NCI-H82 treated with DMSO at 0.1 percent for 48 hours (cell line): ENCODE results near the gene ZBED2.

Source experiments
- DNase-seq: peaks from one replicate; lab custom pipeline; 2025; ENCODE audit not compliant: unreplicated experiment; lab: John Stamatoyannopoulos, UW

ZBED2 gene

GRCh38 chr3:111604119-111604518, 9.0 kb upstream of the ZBED2 start:
- no peak for DNase-seq

GRCh38 chr3:111603679-111604078, 8.5 kb upstream of the ZBED2 start:
- no peak for DNase-seq

- no peak for DNase-seq
Measured at GRCh38 chr3:111601810-111602209, 6.7 kb upstream of the ZBED2 start.

GRCh38 chr3:111598552-111598951, 3.4 kb upstream of the ZBED2 start:
- DNase-seq: no peak

- no peak for DNase-seq
Measured at GRCh38 chr3:111598139-111598538, 3.0 kb upstream of the ZBED2 start.

- DNase-seq: no peak
Measured at GRCh38 chr3:111596328-111596727, 1.2 kb upstream of the ZBED2 start.

GRCh38 chr3:111594781-111595180, 365 bp downstream of the ZBED2 start:
- no peak for DNase-seq

- no peak for DNase-seq
Measured at GRCh38 chr3:111594205-111594604, 941 bp downstream of the ZBED2 start.

GRCh38 chr3:111593666-111594065, 1.5 kb downstream of the ZBED2 start:
- no peak for DNase-seq

- DNase-seq: no peak
Measured at GRCh38 chr3:111592936-111593335, 2.2 kb downstream of the ZBED2 start.

- DNase-seq: no peak
Measured at GRCh38 chr3:111592143-111592542, 3.0 kb downstream of the ZBED2 start.

- DNase-seq: no peak
Measured at GRCh38 chr3:111591555-111591954, 3.6 kb downstream of the ZBED2 start.

- DNase-seq: no peak
Measured at GRCh38 chr3:111590143-111590491, 5.0 kb downstream of the ZBED2 start.

GRCh38 chr3:111589303-111590142, 5.6 kb downstream of the ZBED2 start:
- no peak for DNase-seq

GRCh38 chr3:111588527-111588926, 6.6 kb downstream of the ZBED2 start:
- DNase-seq: no peak

- DNase-seq: no peak
Measured at GRCh38 chr3:111585217-111585616, 9.9 kb downstream of the ZBED2 start.

- no peak for DNase-seq
Measured at GRCh38 chr3:111584744-111585143, 10.4 kb downstream of the ZBED2 start.

- no peak for DNase-seq
Measured at GRCh38 chr3:111582120-111582474, 13.0 kb downstream of the ZBED2 start.

GRCh38 chr3:111581403-111582119, 13.6 kb downstream of the ZBED2 start:
- DNase-seq: no peak

- no peak for DNase-seq
Measured at GRCh38 chr3:111579495-111579894, 15.7 kb downstream of the ZBED2 start.

- DNase-seq: no peak
Measured at GRCh38 chr3:111578867-111579266, 16.3 kb downstream of the ZBED2 start.

- DNase-seq: peak; percentile 33
Measured at GRCh38 chr3:111577798-111578685, 17.1 kb downstream of the ZBED2 start.
